NCI-H446 treated with DMSO at 0.1 percent for 48 hours (cell line): ENCODE data around the gene MRC2.

ENCODE experiments used
- DNase-seq: peaks from one replicate; lab custom pipeline; 2025; lab: John Stamatoyannopoulos, UW

MRC2 gene

GRCh38 chr17:62641153-62641552 is 13.7 kb downstream of the MRC2 start:
- DNase-seq = no peak

GRCh38 chr17:62641951-62642350 is 14.5 kb downstream of the MRC2 start:
- DNase-seq = no peak

- no peak for DNase-seq
These were observed 16.0 kb downstream of the MRC2 start for GRCh38 chr17:62643496-62643895.

GRCh38 chr17:62644487-62645173 is 17.2 kb downstream of the MRC2 start:
- peak; percentile 7 for DNase-seq

GRCh38 chr17:62648251-62648955 is 20.9 kb downstream of the MRC2 start:
- no peak for DNase-seq

- DNase-seq = no peak
These were observed 21.5 kb downstream of the MRC2 start for GRCh38 chr17:62648956-62649294.

GRCh38 chr17:62649570-62649969 is 22.1 kb downstream of the MRC2 start:
- no peak for DNase-seq

- no peak for DNase-seq
These were observed 23.1 kb downstream of the MRC2 start for GRCh38 chr17:62650587-62650986.

GRCh38 chr17:62652251-62653001 is 25.0 kb downstream of the MRC2 start:
- no peak for DNase-seq

- DNase-seq = no peak
These were observed 25.7 kb downstream of the MRC2 start for GRCh38 chr17:62653002-62653825.

GRCh38 chr17:62653826-62654761 is 26.6 kb downstream of the MRC2 start:
- no peak for DNase-seq

GRCh38 chr17:62655656-62656055 is 28.2 kb downstream of the MRC2 start:
- no peak for DNase-seq

- no peak for DNase-seq
These were observed 29.0 kb downstream of the MRC2 start for GRCh38 chr17:62656446-62656845.

- DNase-seq = no peak
These were observed 29.7 kb downstream of the MRC2 start for GRCh38 chr17:62657145-62657665.

- DNase-seq = no peak
These were observed 30.2 kb downstream of the MRC2 start for GRCh38 chr17:62657690-62658089.

GRCh38 chr17:62658136-62658920 is 30.9 kb downstream of the MRC2 start:
- DNase-seq = no peak

GRCh38 chr17:62660629-62661118 is 33.2 kb downstream of the MRC2 start:
- no peak for DNase-seq

- no peak for DNase-seq
These were observed 33.9 kb downstream of the MRC2 start for GRCh38 chr17:62661337-62661736.

- DNase-seq = no peak
These were observed 35.4 kb downstream of the MRC2 start for GRCh38 chr17:62662855-62663254.

- no peak for DNase-seq
These were observed 35.8 kb downstream of the MRC2 start for GRCh38 chr17:62663304-62663703.
